Urinary bladder (tissue), 4 donors: ENCODE data around the gene HINT2. TPM values are rescaled to one million over a fixed set of nuclear protein-coding genes. Genes with fewer than 3 reads are reported as not detected.

Experiments
- DNase-seq: peaks from one replicate; pipeline ENCODE4 v3.0.0-alpha.2; 2015; ENCODE audit errors: extremely low spot score
- H3K27ac ChIP-seq: one replicate; pipeline ENCODE4 v1.5.1; 2013; ENCODE audit warnings: low read depth, mild to moderate bottlenecking, moderate library complexity
- H3K36me3 ChIP-seq: one replicate; pipeline ENCODE4 v1.6.1; 2013; ENCODE audit warnings: mild to moderate bottlenecking, moderate library complexity; ENCODE audit not compliant: insufficient read depth
- H3K4me1 ChIP-seq: one replicate; pipeline ENCODE4 v1.6.1; 2013; ENCODE audit warnings: mild to moderate bottlenecking, moderate library complexity; ENCODE audit not compliant: insufficient read depth
- H3K4me3 ChIP-seq: one replicate; pipeline ENCODE4 v1.5.1; 2013; ENCODE audit warnings: low read depth, low read length
- WGBS: extraction: QIAGEN DNeasy Blood & Tissue Kit; methylation state at CpG from one replicate; pipeline ENCODE4 v1.1.7; 2013; 5-methylcytosine and 5-hydroxymethylcytosine counted together
- polyA plus RNA-seq: library from polyadenylated mRNA; stranded (reverse); fragments of 200-250 nt; gene quantifications from one replicate; pipeline ENCODE4 v1.2.3, GENCODE V29; 2013
- small RNA-seq: library from RNA; depleted of rRNA; stranded (forward); fragments of <200 nt; gene quantifications from one replicate; pipeline ENCODE3, GENCODE V24; 2014
- total RNA-seq: library from RNA; depleted of rRNA; stranded (reverse); fragments of >200 nt; gene quantifications from one replicate; pipeline ENCODE4 v1.2.3, GENCODE V29; 2014
- donor health status: healthy with polysubstance abuse.
- donor health status: healthy.

HINT2 gene
- total and polyA plus RNA-seq, 2 donors: 12.8 to 53.8 TPM

GRCh38 chr9:35769763-35770162 is 45.1 kb downstream of the HINT2 start:
- Histone ChIP-seq H3K36me3 (no peaks in the 10 kb centered on the region), H3K27ac (no peak overlapping the region), H3K4me3 (no peak overlapping the region), H3K4me1 (peaks cover 2% of the 10 kb centered on the region)
- 90% methylated on average over 1 of the region's 1 CpG for WGBS
- DNase-seq: no peak

GRCh38 chr9:35767458-35767857 is 47.4 kb downstream of the HINT2 start:
- WGBS: 79% methylated on average over 1 of the region's 1 CpG
- DNase-seq: no peak
- Histone ChIP-seq H3K4me3 (no peak overlapping the region), H3K27ac (no peak overlapping the region), H3K4me1 (peaks cover 2% of the 10 kb centered on the region), H3K36me3 (no peaks in the 10 kb centered on the region)

DNA sequence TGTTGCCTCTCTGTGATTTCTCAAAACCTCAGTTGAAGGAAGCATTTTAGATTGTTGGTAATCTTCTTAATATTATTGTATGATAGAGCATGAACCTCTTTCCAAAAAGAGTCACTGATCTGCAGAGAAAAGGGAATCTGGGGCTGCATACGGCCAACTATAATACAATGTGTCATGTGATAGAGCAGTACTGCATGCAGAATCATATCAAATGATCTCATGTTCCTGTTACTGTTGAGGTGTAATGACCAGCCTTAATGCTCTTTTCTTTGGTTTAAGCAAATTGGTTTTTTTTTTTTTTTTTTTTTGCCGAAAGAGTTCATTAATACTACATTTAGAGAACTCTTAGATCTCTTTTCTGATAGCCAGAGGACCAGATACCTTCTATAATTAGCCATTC is 47.8 kb downstream of the HINT2 start:
- H3K36me3 ChIP-seq: no peaks in the 10 kb centered on the region
- H3K4me1 ChIP-seq: peaks cover 2% of the 10 kb centered on the region
- DNase-seq: no peak
- no peak overlapping the region for H3K4me3 ChIP-seq
- 85% methylated on average over 2 of the region's 2 CpGs for WGBS
- no peak overlapping the region for H3K27ac ChIP-seq

GRCh38 chr9:35763803-35764202 is 51.0 kb downstream of the HINT2 start:
- no peaks in the 10 kb centered on the region for H3K4me1 ChIP-seq
- DNase-seq: no peak
- no peak overlapping the region for H3K27ac ChIP-seq
- no peaks in the 10 kb centered on the region for H3K36me3 ChIP-seq
- 95% methylated on average over 1 of the region's 1 CpG for WGBS
- no peak overlapping the region for H3K4me3 ChIP-seq

GRCh38 chr9:35763181-35763580 is 51.7 kb downstream of the HINT2 start:
- H3K36me3 ChIP-seq: no peaks in the 10 kb centered on the region
- H3K4me1 ChIP-seq: no peaks in the 10 kb centered on the region
- H3K4me3 ChIP-seq: no peak overlapping the region
- 88% methylated on average over 2 of the region's 2 CpGs for WGBS
- no peak overlapping the region for H3K27ac ChIP-seq
- DNase-seq: no peak

Small RNAs within 50 kb of the gene (small RNA-seq; reads per million reads assigned to genes)
- 0.12 reads per million for gene HINT2

Other genes starting within 250 kb of the HINT2 start
- 6.8 TPM for gene TESK1, start 209.8 kb downstream of the HINT2 start, total RNA-seq
- gene TESK1, start 209.8 kb downstream of the HINT2 start, polyA plus RNA-seq: 52.9 TPM
- 1.5 TPM for gene CD72, start 196.6 kb downstream of the HINT2 start, total RNA-seq
- gene CD72, start 196.6 kb downstream of the HINT2 start, polyA plus RNA-seq: 1.6 TPM
- 0.48 TPM for gene SIT1, start 164.1 kb downstream of the HINT2 start, total RNA-seq
- 0.60 TPM for gene SIT1, start 164.1 kb downstream of the HINT2 start, polyA plus RNA-seq
- 99,097 TPM for gene RMRP, start 157.0 kb downstream of the HINT2 start, total RNA-seq
- gene RMRP, start 157.0 kb downstream of the HINT2 start, polyA plus RNA-seq: not detected
- 10.7 TPM for gene CCDC107, start 156.8 kb downstream of the HINT2 start, total RNA-seq
- 71.5 TPM for gene CCDC107, start 156.8 kb downstream of the HINT2 start, polyA plus RNA-seq
- 4.7 TPM for gene ARHGEF39, start 149.8 kb downstream of the HINT2 start, total RNA-seq
- gene ARHGEF39, start 149.8 kb downstream of the HINT2 start, polyA plus RNA-seq: 1.1 TPM
- gene CA9, start 141.1 kb downstream of the HINT2 start, total RNA-seq: 0.37 TPM
- 1.8 TPM for gene CA9, start 141.1 kb downstream of the HINT2 start, polyA plus RNA-seq
- gene TPM2, start 125.1 kb downstream of the HINT2 start, total RNA-seq: 907 TPM
- gene TPM2, start 125.1 kb downstream of the HINT2 start, polyA plus RNA-seq: 7,869 TPM
- 154 TPM for gene TLN1, start 82.8 kb downstream of the HINT2 start, total RNA-seq
- gene TLN1, start 82.8 kb downstream of the HINT2 start, polyA plus RNA-seq: 533 TPM
- gene CREB3, start 82.4 kb downstream of the HINT2 start, total RNA-seq: 28.2 TPM
- 50.0 TPM for gene CREB3, start 82.4 kb downstream of the HINT2 start, polyA plus RNA-seq
- 36.0 TPM for gene GBA2, start 65.8 kb downstream of the HINT2 start, total RNA-seq
- gene GBA2, start 65.8 kb downstream of the HINT2 start, polyA plus RNA-seq: 51.4 TPM
- gene RGP1, start 65.8 kb downstream of the HINT2 start, total RNA-seq: 12.1 TPM
- 16.7 TPM for gene RGP1, start 65.8 kb downstream of the HINT2 start, polyA plus RNA-seq
- 0.53 TPM for gene MSMP, start 60.8 kb downstream of the HINT2 start, total RNA-seq
- gene MSMP, start 60.8 kb downstream of the HINT2 start, polyA plus RNA-seq: 0.42 TPM
- gene NPR2, start 23.5 kb downstream of the HINT2 start, total RNA-seq: 23.1 TPM
- 30.6 TPM for gene NPR2, start 23.5 kb downstream of the HINT2 start, polyA plus RNA-seq
- gene SPAG8, start 2.8 kb downstream of the HINT2 start, total RNA-seq: 1.9 TPM
- 1.9 TPM for gene SPAG8, start 2.8 kb downstream of the HINT2 start, polyA plus RNA-seq
- 0.21 TPM for gene FAM221B, start 13.7 kb upstream of the HINT2 start, total RNA-seq
- gene FAM221B, start 13.7 kb upstream of the HINT2 start, polyA plus RNA-seq: not detected
- 4.8 TPM for gene TMEM8B, start 14.2 kb upstream of the HINT2 start, total RNA-seq
- gene TMEM8B, start 14.2 kb upstream of the HINT2 start, polyA plus RNA-seq: 23.8 TPM
- gene OR13J1, start 55.4 kb upstream of the HINT2 start, total RNA-seq: not detected
- not detected for gene OR13J1, start 55.4 kb upstream of the HINT2 start, polyA plus RNA-seq
- 0.42 TPM for gene HRCT1, start 91.2 kb upstream of the HINT2 start, total RNA-seq
- 15.8 TPM for gene HRCT1, start 91.2 kb upstream of the HINT2 start, polyA plus RNA-seq
- gene SPAAR, start 94.4 kb upstream of the HINT2 start, total RNA-seq: not detected
- gene SPAAR, start 94.4 kb upstream of the HINT2 start, polyA plus RNA-seq: 1.4 TPM
- gene OR2S2, start 143.1 kb upstream of the HINT2 start, total RNA-seq: not detected
- not detected for gene OR2S2, start 143.1 kb upstream of the HINT2 start, polyA plus RNA-seq
- gene RECK, start 221.9 kb upstream of the HINT2 start, total RNA-seq: 31.2 TPM
- 17.1 TPM for gene RECK, start 221.9 kb upstream of the HINT2 start, polyA plus RNA-seq